ENCODE results near the gene ADGRB3.

DNA sequence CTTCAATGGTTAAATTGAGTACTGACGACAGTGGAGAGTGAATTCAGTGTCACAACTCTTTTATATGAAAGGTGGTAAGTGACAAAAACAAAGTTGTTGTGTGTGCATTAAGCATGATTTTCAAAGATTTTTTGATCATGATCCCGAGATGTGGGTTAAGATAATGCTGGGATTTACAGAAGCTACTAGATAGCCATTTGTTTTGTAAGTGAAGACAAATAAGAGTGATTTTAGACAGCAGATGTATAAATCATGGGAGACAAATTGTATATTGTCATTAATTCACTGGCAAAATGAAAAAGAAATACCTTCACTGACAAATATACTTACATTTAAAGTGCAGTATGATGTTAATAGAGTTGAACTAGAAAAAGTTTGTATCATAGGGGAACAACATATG is 6.1 kb downstream of the ADGRB3 start:
- TF ChIP-seq TEAD4 (IDR thresholded peaks at IDR 0.05), result no peak
- TF ChIP-seq EP300 (IDR thresholded peaks at IDR 0.05; ENCODE audit: borderline replicate concordance), result no peak
- no peak for TF ChIP-seq TCF12 (IDR thresholded peaks at IDR 0.05; ENCODE audit: low read depth)
- TF ChIP-seq, protein P1, sequence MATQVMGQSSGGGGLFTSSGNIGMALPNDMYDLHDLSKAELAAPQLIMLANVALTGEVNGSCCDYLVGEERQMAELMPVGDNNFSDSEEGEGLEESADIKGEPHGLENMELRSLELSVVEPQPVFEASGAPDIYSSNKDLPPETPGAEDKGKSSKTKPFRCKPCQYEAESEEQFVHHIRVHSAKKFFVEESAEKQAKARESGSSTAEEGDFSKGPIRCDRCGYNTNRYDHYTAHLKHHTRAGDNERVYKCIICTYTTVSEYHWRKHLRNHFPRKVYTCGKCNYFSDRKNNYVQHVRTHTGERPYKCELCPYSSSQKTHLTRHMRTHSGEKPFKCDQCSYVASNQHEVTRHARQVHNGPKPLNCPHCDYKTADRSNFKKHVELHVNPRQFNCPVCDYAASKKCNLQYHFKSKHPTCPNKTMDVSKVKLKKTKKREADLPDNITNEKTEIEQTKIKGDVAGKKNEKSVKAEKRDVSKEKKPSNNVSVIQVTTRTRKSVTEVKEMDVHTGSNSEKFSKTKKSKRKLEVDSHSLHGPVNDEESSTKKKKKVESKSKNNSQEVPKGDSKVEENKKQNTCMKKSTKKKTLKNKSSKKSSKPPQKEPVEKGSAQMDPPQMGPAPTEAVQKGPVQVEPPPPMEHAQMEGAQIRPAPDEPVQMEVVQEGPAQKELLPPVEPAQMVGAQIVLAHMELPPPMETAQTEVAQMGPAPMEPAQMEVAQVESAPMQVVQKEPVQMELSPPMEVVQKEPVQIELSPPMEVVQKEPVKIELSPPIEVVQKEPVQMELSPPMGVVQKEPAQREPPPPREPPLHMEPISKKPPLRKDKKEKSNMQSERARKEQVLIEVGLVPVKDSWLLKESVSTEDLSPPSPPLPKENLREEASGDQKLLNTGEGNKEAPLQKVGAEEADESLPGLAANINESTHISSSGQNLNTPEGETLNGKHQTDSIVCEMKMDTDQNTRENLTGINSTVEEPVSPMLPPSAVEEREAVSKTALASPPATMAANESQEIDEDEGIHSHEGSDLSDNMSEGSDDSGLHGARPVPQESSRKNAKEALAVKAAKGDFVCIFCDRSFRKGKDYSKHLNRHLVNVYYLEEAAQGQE (IDR thresholded peaks at IDR 0.05; ENCODE audit: low read depth), result no peak
- TF ChIP-seq RAD21 (IDR thresholded peaks at IDR 0.05; ENCODE audit: low read depth), result no peak
- no peak for TF ChIP-seq TAF1 (IDR thresholded peaks at IDR 0.05; ENCODE audit: low read depth)
- no peak for TF ChIP-seq YY1 (IDR thresholded peaks at IDR 0.05; ENCODE audit: low read depth)
- TF ChIP-seq, protein P2, sequence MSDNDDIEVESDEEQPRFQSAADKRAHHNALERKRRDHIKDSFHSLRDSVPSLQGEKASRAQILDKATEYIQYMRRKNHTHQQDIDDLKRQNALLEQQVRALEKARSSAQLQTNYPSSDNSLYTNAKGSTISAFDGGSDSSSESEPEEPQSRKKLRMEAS (IDR thresholded peaks at IDR 0.05), result no peak

All from Ishikawa (cell line).